Loucy (cell line): ENCODE measurements around the gene USP34.

Source experiments
- H2AFZ ChIP-seq: fragments of 200-600 bp; sonication (generic); 2 replicates; pipeline ENCODE4 v1.6.0; 2016; ENCODE audit warnings: antibody characterized with exemption, mild to moderate bottlenecking, low read length, moderate library complexity
- H3F3A ChIP-seq: fragments of 200-600 bp; 2 replicates; pipeline ENCODE4 v1.6.0; 2016; ENCODE audit warnings: antibody characterized with exemption, low read depth, mild to moderate bottlenecking
- H3K27me3 ChIP-seq: fragments of 200-600 bp; sonication (generic); 2 replicates; pipeline ENCODE4 v1.6.1; 2014; ENCODE audit warnings: low read length, mild to moderate bottlenecking; ENCODE audit not compliant: insufficient read depth, poor library complexity, severe bottlenecking
- H3K36me3 ChIP-seq: fragments of 200-600 bp; sonication (generic); 2 replicates; pipeline ENCODE4 v1.6.1; 2016; ENCODE audit warnings: low read length; ENCODE audit not compliant: insufficient read depth
- H3K4me1 ChIP-seq: fragments of 200-600 bp; sonication (generic); 2 replicates; pipeline ENCODE4 v1.5.1; 2014; ENCODE audit warnings: low read length, mild to moderate bottlenecking; ENCODE audit not compliant: insufficient read depth, poor library complexity, severe bottlenecking
- H3K4me2 ChIP-seq: fragments of 200-600 bp; sonication (generic); 2 replicates; pipeline ENCODE4 v1.6.0; 2014; ENCODE audit warnings: antibody characterized with exemption, low read length, low read depth, mild to moderate bottlenecking; ENCODE audit not compliant: poor library complexity, severe bottlenecking
- H3K4me3 ChIP-seq: fragments of 200-600 bp; sonication (generic); 2 replicates; pipeline ENCODE4 v1.5.1; 2014; ENCODE audit warnings: low read length, mild to moderate bottlenecking, mixed read lengths; ENCODE audit not compliant: poor library complexity, severe bottlenecking
- H3K79me2 ChIP-seq: fragments of 200-600 bp; sonication (generic); 2 replicates; pipeline ENCODE4 v1.6.1; 2014; ENCODE audit warnings: low read length; ENCODE audit not compliant: insufficient read depth
- H3K9ac ChIP-seq: fragments of 200-600 bp; sonication (generic); 2 replicates; pipeline ENCODE4 v1.6.0; 2014; ENCODE audit warnings: mild to moderate bottlenecking, low read depth, low read length, moderate library complexity; ENCODE audit not compliant: poor library complexity, severe bottlenecking
- H3K9me2 ChIP-seq: fragments of 200-600 bp; sonication (generic); replicated peaks from 2 replicates; pipeline ENCODE4 v1.6.1; 2016; ENCODE audit warnings: low read depth, low read length, mixed read lengths
- H3K9me3 ChIP-seq: fragments of 200-600 bp; sonication (generic); 2 replicates; pipeline ENCODE4 v1.6.1; 2014; ENCODE audit warnings: mild to moderate bottlenecking, antibody characterized with exemption, low read length, low read depth; ENCODE audit not compliant: insufficient read depth
- H4K20me1 ChIP-seq: fragments of 200-600 bp; sonication (generic); 2 replicates; pipeline ENCODE4 v1.6.0; 2014; ENCODE audit warnings: antibody characterized with exemption, low read length, mild to moderate bottlenecking; ENCODE audit not compliant: insufficient read depth, poor library complexity, severe bottlenecking
- CTCF ChIP-seq: fragments of 200-600 bp; sonication (generic); conservative IDR thresholded peaks from 2 replicates; pipeline ENCODE4 v1.5.1; 2014; ENCODE audit warnings: mild to moderate bottlenecking, antibody characterized with exemption, low read length
- EZH2phosphoT487 ChIP-seq: fragments of 200-600 bp; IDR thresholded peaks from 2 replicates; pipeline ENCODE4 v1.6.1; 2018; ENCODE audit warnings: antibody characterized with exemption, mild to moderate bottlenecking, moderate library complexity, borderline replicate concordance

Gene USP34

GRCh38 chr2:61439241-61440002 is 31.5 kb downstream of the USP34 start:
- Histone ChIP-seq H3F3A (no peaks in the 10 kb centered on the region), H3K27me3 (no peaks in the 10 kb centered on the region), H2AFZ (no peak overlapping the region), H3K36me3 (no peaks in the 10 kb centered on the region; the same call in 1 of the 2 replicates), H3K4me1 (no peaks in the 10 kb centered on the region), H3K9me2 (no peaks in the 10 kb centered on the region), H4K20me1 (peaks cover 42% of the 10 kb centered on the region), H3K79me2 (peaks cover 94% of the 10 kb centered on the region), H3K9ac (no peak overlapping the region), H3K4me3 (no peak overlapping the region), H3K4me2 (no peak overlapping the region), H3K9me3 (0 out of 2 replicates have a peak, but pooled peaks cover 4% of the 10 kb centered on the region)
- TF ChIP-seq CTCF, result no peak
- no peak for TF ChIP-seq EZH2phosphoT487

- H3K4me2 ChIP-seq, result no peak overlapping the region
These were observed 32.2 kb downstream of the USP34 start for GRCh38 chr2:61438670-61439069.

GRCh38 chr2:61437170-61437569 is 33.7 kb downstream of the USP34 start:
- Histone ChIP-seq H3K4me1 (no peaks in the 10 kb centered on the region), H3K4me2 (no peak overlapping the region), H4K20me1 (peaks cover 35% of the 10 kb centered on the region), H3F3A (no peaks in the 10 kb centered on the region), H3K4me3 (no peak overlapping the region), H3K9ac (no peak overlapping the region), H3K36me3 (no peaks in the 10 kb centered on the region), H2AFZ (no peak overlapping the region), H3K27me3 (no peaks in the 10 kb centered on the region), H3K79me2 (peaks cover 93% of the 10 kb centered on the region), H3K9me2 (no peaks in the 10 kb centered on the region), H3K9me3 (0 out of 2 replicates have a peak, but pooled peaks cover 4% of the 10 kb centered on the region)
- TF ChIP-seq CTCF (no peak), EZH2phosphoT487 (no peak)

More at GRCh38 chr2:61438670-61439069, 32.2 kb downstream of the USP34 start:
- H3F3A ChIP-seq, result no peaks in the 10 kb centered on the region
- no peak overlapping the region for H3K9ac ChIP-seq
- H4K20me1 ChIP-seq, result peaks cover 37% of the 10 kb centered on the region
- H3K4me1 ChIP-seq, result no peaks in the 10 kb centered on the region
- no peak overlapping the region for H3K4me3 ChIP-seq
- H3K27me3 ChIP-seq, result no peaks in the 10 kb centered on the region
- no peaks in the 10 kb centered on the region for H3K9me2 ChIP-seq
- no peak overlapping the region for H2AFZ ChIP-seq
- peaks cover 94% of the 10 kb centered on the region for H3K79me2 ChIP-seq
- 0 out of 2 replicates have a peak, but pooled peaks cover 4% of the 10 kb centered on the region for H3K9me3 ChIP-seq
- TF ChIP-seq EZH2phosphoT487 (no peak), CTCF (no peak)
- no peaks in the 10 kb centered on the region; the same call in 1 of the 2 replicates for H3K36me3 ChIP-seq
